Myocyte (in vitro differentiated cells): ENCODE results near the gene CADPS2. TPM values are rescaled to one million over a fixed set of nuclear protein-coding genes. Genes with fewer than 3 reads are reported as not detected.
A peak's percentile ranks its signal among the peaks of the same experiment; 100 is the strongest.

ENCODE experiments used
- DNase-seq: peaks from one replicate; pipeline ENCODE4 v3.0.0-alpha.2; 2012; ENCODE audit warnings: low read depth
- total RNA-seq: library from RNA; depleted of rRNA; stranded (reverse); fragments of >200 nt; gene quantifications from 2 replicates; pipeline ENCODE4 v1.2.3, GENCODE V29; 2014

Gene CADPS2
- total RNA-seq, 1 donor from 2014 or later, result 0.80 TPM

DNA sequence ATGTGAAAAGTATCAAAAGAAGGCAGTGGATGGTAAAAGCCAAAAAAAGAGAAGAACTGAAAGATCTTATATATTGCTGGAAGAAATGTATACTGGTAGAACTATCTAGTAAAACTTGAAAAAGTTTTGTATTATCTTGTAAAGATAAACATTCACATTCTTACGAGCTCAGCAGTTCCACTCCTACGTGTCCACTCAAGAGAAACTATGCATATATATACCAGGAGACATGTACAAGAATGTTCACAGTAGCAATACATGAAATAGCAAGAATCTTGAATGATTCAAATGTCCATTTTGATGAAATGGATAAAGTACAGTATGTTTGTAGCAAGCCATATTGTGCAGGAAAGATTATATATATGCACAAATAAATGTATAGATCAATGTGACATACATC is 342.4 kb downstream of the CADPS2 start:
- no peak for DNase-seq

DNA sequence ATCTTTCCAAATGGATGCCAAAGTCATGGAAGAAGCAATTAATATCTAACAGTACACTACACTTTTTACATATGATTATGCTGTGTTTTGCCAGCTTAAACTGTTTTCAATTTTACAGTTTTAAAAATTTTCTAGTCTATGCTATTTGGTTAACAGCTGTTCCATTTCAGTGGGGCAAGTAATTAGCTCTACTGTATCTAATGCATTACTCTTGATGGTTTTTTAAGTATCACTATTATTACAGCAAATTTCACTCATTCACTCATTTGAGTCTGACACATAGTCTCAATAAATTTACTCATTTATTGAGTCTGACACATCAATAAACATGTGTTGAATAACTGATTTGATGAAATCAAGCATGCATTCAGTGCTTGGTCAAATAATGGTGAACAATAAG is 343.1 kb downstream of the CADPS2 start:
- DNase-seq, result no peak

DNA sequence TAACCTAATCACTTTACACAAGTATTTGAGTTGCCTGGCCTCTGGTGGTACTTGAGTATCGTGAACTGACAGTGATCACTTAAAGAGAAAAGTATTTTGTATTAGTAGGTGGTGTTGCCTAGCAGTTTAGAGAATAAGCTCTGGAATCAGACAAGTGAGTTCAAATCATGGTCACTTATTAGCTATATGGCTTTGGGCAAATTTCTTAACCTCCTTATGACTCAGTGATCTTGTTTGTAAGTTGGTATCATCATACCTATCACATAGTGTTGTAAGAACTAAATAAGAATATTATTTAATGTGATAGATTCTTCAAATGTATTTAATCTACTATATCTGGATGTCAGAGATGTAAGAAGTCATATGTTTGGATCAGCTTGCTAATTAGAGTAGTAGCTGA is 351.2 kb downstream of the CADPS2 start:
- DNase-seq, result no peak

DNA sequence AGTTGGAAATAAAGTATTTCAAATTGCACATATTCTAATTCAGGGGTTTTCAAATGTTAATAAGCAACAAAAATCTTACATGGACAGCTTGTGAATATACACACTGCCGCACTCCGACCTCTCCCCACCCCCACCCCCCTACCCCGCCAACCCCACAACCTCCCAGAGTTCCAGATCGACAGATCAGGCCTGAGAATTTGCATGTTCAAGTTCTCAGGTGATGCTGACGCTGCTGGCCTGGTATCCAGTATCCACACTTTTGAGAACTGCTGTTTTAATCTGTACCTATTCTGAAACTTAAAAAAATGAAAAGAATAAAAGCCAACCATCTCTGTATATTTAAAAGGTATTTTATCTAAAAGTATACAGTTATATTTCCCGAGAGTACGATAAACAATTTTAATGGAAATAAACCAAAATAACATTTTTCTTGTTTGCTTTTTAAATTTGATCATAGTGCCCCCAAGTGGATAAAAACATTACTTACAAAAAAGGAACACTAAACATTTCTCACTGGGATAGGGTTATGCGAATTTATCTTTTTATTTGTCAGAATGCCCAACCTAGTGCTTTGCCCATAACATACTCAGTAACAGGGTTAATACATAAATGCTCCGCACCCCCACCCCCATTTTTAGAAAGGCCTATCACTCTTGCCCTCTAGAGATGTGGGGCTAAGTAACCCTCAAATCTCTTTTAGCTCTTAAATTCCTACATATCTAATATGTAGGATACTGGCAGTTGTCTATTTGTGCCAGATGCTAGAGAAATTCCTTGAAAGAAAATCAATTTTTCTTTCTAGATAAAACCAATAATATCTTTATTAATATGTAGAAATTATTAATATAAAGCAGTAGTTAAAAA is 353.6 kb downstream of the CADPS2 start:
- peak; percentile 32 for DNase-seq

DNA sequence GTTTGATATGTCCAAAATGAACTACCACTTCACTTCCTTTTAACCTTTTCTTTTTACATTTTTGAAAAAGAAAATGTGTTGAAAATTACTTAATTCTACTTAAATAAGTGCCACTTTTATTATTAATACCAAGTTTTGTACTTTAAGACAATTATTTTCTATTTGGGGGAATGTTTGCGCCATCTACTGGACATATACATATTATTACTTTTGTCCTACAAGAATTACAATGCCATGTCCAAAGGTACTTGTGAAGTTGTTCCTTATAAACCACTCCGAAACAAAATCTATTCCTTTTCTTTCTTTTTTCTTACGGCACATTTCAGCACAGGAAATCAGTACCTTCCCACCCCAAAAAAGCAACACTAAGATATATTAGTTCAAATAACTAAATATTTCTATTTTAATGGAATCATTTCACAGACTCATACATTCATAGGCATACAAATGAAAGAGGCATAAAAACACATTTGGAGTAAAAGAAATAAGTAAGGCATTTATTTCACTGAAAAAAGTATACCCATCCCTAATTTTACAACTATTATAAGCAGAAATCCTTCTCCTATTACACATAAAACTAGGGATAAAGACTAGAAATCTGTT is 357.3 kb downstream of the CADPS2 start:
- DNase-seq, result peak; percentile 52

DNA sequence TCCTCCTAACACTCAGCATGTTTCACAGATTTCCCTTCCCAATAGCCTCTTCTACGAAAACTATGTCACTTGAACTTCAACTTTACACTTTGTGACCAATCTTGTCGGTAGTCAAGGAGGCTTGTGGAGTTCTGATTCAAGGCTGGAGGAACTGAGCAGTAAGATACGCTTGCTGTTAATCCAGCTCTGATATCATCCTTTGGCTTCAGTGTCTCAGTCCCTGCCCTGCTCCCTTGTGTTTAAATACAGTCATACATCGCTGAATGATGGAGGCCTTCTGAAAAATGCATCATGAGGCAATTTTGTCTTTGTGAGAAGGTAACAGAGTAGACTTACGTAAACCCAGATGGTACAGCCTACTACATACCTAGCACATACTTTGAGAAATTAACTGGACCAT is 360.9 kb downstream of the CADPS2 start:
- no peak for DNase-seq

DNA sequence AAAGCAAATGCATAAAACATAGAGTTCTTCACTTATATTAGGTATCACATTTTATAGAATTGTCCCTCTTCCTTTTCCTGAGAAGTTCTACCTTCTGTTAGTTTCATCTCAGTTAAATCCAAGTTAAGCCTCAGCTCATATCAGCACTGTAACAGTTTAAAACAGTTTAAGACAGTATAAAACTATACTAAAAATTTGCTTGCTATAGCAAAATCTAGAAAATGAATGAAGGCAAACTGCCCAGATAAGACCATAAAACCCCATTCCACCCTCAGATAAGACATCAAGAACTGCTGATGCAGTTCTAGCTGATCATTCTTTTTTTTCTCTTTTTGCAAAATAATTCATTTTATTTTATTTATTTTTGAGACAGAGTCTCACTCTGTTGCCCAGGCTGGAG is 364.5 kb downstream of the CADPS2 start:
- DNase-seq, result no peak

DNA sequence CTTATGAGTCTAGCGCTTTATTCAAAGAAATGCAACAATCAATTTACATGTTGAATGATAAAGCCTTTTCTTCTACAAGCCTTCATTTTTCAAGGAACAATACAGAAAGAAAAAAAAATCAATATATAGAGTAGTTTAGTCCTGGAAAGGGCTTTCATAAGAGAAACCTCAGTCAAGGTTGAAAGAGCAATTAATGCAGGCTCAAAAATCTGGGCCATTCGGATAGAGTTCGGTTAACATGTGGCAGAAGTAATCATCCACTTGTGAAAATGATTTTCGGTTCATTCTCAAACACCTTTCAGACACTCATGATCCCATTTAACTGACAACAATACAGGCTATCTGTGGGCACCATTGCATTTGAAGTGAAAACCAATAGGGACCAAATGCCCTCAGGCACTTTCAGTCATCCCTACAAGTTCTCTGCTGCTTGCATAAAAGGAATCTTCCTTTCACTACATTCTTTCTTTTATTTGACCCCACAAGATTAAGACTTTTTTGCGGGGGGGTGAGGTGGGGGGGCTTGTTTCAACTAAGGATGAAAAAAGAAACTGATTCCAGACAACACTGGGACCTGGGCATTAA is 365.2 kb downstream of the CADPS2 start:
- DNase-seq, result no peak

DNA sequence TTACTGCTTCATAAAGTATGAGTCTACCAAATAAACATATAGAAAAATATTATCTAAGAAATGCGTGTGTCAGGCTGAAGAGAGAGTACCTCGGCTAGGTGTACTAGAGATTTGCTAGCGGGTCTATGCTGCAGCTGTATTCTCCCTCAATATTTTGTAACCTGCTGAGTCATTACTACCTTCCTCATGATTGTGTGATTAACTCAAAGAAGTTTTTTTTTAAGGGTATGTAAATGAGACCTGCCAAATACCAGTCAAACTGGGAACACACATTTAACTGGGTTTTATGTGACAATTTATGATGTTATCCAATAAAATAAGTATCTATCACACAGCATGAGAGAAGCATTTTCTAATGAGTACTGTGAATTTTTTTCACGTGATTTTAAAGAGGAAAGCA is 367.8 kb downstream of the CADPS2 start:
- no peak for DNase-seq

DNA sequence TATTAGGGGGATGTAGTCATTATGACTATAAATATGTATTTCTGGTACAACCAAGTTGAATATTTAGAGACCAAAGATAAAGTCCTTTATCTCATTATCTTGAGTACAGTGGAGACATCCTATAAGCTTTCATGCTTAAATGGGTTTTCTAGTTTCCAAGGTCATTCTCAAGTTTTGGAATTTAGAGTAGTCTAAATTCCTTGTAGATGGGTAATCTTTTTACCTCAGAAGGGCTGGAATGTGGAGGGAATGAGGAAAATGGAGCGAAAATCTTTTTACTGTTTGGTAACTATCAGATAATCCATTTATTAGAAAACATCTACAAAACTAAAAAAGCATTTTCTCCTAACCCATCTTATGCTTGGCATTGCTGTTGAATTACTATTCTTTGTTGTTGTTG is 368.7 kb downstream of the CADPS2 start:
- no peak for DNase-seq

DNA sequence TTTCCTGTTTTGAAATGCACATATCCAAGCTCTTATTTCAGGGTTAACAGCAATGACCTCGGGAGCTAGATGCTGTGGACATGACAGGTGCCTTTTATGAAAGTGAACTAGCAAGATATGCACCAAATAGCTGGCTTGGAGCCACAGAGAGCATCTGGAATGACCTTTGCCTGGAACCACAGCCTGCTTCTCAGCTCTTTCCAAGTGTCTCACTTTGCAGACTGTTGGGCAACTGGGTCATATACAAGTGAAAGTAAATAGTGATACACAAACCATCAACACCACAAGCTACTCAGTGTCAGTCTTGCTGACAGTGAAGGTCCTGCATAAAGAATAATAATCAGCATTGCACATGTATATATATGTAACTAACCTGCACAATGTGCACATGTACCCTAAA is 370.9 kb downstream of the CADPS2 start:
- peak; percentile 3 for DNase-seq

DNA sequence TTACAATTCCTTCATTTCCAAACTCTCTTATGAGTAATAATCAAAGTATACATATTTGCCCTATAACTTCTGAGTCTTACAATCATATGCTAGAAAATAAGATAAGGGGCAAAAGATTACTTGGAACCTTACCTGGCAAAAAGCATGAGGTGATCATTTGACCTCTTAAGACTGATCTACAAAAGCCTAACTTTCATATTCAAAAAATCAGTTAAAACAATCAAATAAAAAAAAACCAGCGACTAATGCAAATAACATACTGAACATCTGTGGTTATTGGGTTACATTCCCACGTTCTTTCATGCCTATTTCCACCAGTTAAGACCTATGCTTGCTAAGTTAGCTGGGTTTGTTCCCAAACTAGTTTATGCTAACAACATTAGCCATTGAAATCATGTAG is 375.0 kb downstream of the CADPS2 start:
- no peak for DNase-seq

DNA sequence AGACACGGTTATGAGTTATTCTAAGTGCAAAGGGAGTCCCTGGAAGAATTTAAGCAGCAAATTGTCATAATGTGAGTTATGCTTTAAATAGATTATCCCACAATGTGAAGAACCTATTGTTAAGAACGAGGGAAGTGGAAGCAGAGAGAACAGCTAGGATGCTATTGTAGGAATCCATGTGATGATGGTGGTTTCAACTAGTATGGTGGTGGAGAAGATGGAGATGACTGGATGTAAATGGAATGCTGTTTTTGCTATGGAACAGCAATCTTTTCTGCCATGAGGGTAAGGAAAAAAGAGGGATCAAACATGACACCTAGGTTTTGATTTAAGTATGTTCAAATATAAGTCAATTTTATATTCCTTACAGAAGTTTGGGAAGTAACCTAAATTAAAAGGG is 378.7 kb downstream of the CADPS2 start:
- DNase-seq, result no peak

DNA sequence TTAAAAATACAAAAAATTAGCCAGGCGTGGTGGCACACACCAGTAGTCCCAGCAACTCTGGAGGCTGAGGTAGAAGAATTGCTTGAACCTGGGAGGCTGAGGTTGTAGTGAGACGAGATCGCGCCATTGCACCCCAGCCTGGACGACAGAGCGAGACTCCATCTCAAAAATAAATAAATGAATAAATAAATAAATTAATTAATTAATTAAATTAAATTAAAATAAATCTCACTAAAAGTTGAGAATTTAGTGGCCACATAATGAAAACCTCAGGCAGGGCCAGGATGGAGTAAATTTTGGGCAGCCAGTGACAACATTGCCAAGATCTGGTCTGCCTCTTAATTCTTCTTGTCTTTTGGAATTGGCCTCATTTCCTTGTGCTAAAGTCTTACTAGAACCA is 394.3 kb downstream of the CADPS2 start:
- no peak for DNase-seq

DNA sequence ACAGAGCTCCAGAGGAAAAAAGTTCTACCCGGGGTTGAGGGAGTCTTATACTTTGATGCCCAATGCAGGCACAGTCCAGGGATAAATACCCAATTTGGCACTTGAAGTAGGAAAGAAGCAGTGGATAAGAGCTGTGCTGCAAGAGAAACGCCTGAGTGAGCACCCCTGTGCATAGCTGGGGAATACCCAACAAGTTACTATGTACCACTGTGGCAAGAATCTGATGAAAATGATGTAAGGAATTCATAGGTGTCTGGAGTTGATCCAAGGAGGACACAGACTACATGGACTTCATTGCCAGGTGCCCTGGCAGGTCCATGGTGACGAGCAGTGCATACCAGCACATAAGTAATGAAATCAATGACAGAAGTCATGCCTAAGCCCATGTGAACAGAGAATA is 398.0 kb downstream of the CADPS2 start:
- DNase-seq, result no peak

DNA sequence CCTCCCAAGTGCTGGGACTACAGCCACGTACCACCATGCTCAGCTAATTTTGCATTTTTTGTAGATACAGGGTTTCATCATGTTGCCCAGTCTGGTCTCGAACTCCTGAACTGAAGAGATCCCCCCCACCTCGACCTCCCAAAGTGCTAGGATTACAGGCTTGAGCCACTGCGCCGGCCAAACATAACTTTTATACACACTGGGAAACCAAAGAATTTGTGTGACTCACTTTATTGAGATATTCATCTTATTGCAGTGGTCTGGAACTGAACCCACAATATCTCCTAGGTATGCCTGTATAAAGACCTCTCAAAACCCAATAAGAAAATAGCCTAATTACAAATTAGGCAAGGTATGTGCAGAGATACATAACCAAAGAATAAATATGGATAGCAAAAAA is 399.1 kb downstream of the CADPS2 start:
- no peak for DNase-seq

DNA sequence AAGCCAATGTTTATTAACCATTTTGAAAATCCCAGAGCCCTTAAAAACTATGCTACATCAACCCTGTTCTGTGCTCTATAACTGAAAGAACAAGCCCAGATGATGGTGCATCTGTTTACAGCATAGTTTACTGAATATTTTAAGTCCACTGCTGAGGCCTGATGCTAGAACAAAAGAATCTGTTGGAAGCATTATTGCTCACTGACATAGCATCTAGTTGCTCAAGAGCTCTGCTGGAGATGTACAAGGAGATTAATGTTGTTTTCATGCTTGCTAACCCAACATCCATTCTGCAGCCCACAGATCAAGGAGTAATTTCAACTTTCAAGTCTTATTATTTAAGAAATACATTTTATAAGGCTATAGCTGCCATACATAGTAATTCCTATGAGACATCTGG is 400.4 kb downstream of the CADPS2 start:
- no peak for DNase-seq

DNA sequence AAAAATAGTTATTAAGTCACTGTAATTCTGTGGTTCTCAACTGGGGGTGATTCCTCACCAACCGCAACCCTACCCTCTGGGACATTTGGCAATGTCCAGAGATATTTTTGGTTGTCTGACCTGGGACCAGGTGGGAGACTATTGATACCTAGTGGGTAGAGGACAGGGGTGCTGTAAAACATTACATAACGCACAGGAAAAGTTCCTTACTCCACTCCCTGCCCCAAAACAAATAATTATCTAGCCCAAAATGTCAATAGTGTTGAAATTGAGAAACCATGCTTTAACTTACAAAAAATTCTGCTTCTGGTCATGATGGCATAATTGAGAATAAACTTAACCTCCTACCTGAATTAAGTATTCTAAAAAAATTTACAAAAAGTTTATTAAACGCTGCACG is 404.0 kb downstream of the CADPS2 start:
- DNase-seq, result no peak

DNA sequence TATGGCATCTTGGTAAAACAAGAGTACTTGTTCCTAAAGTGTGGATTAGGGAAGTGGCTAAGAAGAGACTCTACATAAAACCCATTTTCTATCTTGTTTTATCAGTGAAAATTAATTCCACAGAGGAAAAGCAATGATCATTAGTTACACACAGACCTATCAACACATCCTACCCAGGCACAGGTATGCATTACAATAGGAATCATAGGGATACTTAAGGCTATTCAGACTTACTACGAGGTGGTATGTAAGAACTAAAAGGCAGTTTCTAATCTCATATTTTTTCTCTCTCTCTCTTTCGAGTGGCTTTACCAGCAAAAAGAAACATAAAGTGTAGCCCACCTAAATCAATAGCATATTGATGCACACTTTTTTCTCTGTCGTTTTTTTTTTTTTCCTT is 415.4 kb downstream of the CADPS2 start:
- no peak for DNase-seq

DNA sequence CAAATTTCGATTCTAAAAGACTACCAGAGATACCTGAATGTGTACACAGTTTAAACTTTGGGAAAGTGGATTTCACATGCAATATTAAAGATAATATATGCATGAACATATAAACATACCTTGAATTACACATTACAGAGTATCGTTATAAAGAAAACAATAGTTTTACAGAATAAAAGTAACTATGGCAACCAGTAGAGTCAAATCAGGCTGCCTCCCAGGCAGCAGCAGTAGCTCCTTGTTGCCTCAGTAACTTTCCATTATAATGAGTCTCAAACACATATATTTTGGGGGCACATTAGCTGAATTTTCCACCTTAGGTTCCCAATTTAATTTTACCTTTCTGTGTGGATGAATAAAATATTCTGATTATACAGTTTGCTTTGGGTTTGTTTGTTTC is 417.3 kb downstream of the CADPS2 start:
- DNase-seq, result no peak

DNA sequence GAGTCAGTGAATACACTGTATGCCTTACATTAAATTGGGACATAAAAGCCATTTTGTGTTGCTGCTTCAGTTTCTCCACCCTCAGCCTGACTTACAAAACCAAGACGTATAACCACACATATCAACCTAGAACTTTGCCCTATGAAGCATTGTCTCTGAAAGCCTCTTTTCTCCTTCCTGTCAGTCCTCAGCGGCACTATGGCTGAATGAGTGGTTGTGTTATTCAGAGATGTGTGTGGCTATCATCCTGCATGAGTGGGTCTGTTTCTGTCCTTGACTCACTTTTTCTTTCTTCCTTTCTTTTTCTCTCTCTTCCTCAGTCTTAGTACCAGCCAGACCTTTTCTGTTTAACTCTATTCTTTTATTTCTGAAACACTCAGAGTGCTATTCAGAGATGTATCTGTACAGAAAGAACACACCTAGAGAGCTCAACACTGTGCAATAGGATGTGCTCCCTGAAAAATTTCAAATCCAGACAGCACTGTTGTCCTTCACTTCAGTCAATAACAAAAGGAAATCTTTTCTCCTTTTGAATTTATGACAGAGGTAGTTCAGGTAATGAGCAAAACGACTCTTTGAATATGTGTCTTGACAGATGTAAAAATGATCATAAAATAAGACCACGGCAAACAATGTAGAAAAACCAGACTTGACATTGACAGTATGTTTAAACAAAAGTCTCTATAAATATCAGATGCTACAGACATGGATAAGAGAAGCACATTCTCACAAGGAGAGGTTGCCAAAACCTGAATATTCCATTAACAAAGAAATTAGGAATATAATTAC is 418.4 kb downstream of the CADPS2 start:
- DNase-seq, result no peak

DNA sequence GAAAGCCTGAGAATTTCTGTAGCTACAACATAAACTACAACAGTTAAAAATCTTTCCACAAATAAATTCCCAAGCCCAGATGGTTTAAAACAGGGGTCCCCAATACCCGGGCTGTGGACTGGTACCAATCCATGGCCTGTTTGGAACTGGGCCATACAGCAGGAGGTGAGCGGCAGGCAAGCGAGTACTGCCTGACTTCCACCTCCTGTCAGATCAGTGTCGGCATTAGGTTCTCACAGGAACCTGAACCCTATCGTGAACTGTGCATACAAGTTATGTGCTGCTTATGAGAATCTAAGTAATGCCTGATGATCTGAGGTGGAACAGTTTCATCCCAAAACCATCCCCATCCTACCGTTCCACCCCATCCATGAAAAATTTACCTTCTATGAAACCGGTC is 421.0 kb downstream of the CADPS2 start:
- no peak for DNase-seq
